GM23338 (cell line): ENCODE measurements around the gene PIGU. TPM values are rescaled to one million over a fixed set of nuclear protein-coding genes. Genes with fewer than 3 reads are reported as not detected.

Experiments used
- ATAC-seq: fragments of 200-7000 bp; cut with Tn5 transposase; 3 replicates; pipeline ENCODE4 v1.9.1; 2020
- DNase-seq: peaks from one replicate; pipeline ENCODE4 v3.0.0-alpha.2; 2015; ENCODE audit warnings: low spot score
- H2AFZ ChIP-seq: fragments of 200-600 bp; sonication (generic); 2 replicates; pipeline ENCODE4 v1.8.0; 2016; ENCODE audit warnings: antibody characterized with exemption, mild to moderate bottlenecking, moderate library complexity
- H3F3A ChIP-seq: fragments of 200-600 bp; sonication (generic); replicated peaks from 2 replicates; pipeline ENCODE4 v1.8.0; 2017; ENCODE audit warnings: antibody characterized with exemption, mixed run types, low read depth
- H3K27ac ChIP-seq: fragments of 200-600 bp; sonication (generic); 2 replicates; pipeline ENCODE4 v1.6.1; 2016; ENCODE audit warnings: low read depth
- H3K27me3 ChIP-seq: fragments of 200-600 bp; sonication (generic); 2 replicates; pipeline ENCODE4 v1.8.0; 2016; ENCODE audit warnings: mild to moderate bottlenecking, mixed run types, moderate library complexity; ENCODE audit not compliant: insufficient read depth
- H3K36me3 ChIP-seq: fragments of 200-600 bp; sonication (generic); 2 replicates; pipeline ENCODE4 v1.8.0; 2016; ENCODE audit warnings: mild to moderate bottlenecking; ENCODE audit not compliant: insufficient read depth
- H3K4me1 ChIP-seq: fragments of 200-600 bp; sonication (generic); 2 replicates; pipeline ENCODE4 v1.8.0; 2016; ENCODE audit warnings: mild to moderate bottlenecking, moderate library complexity; ENCODE audit not compliant: insufficient read depth
- H3K4me2 ChIP-seq: fragments of 200-600 bp; sonication (generic); 2 replicates; pipeline ENCODE4 v1.7.1; 2017; ENCODE audit warnings: mixed run types
- H3K4me3 ChIP-seq: fragments of 200-600 bp; sonication (generic); 2 replicates; pipeline ENCODE4 v1.6.1; 2016; ENCODE audit warnings: mixed run types
- H3K79me2 ChIP-seq: fragments of 200-600 bp; sonication (generic); replicated peaks from 2 replicates; pipeline ENCODE4 v1.8.0; 2017; ENCODE audit warnings: mild to moderate bottlenecking; ENCODE audit not compliant: insufficient read depth
- H3K9me2 ChIP-seq: fragments of 200-600 bp; sonication (generic); 2 replicates; pipeline ENCODE4 v1.8.0; 2017; ENCODE audit not compliant: insufficient read depth
- H4K20me1 ChIP-seq: fragments of 200-600 bp; sonication (generic); replicated peaks from 2 replicates; pipeline ENCODE4 v1.8.0; 2017; ENCODE audit warnings: mild to moderate bottlenecking; ENCODE audit not compliant: insufficient read depth
- H3K27ac Mint-ChIP-seq: 2 replicates; pipeline ENCODE4 v1.8.0; 2020; ENCODE audit warnings: inconsistent platforms, mild to moderate bottlenecking, moderate library complexity, mixed read lengths
- H3K27me3 Mint-ChIP-seq: 3 replicates; pipeline ENCODE4 v1.8.0; 2022; ENCODE audit warnings: low read depth, mild to moderate bottlenecking, moderate library complexity, mixed read lengths, inconsistent platforms; ENCODE audit not compliant: insufficient read depth, poor library complexity
- H3K36me3 Mint-ChIP-seq: 3 replicates; pipeline ENCODE4 v1.8.0; 2021; ENCODE audit warnings: low read depth, mild to moderate bottlenecking, inconsistent platforms, moderate library complexity, mixed read lengths
- H3K4me1 Mint-ChIP-seq: 3 replicates; pipeline ENCODE4 v1.8.0; 2020; ENCODE audit warnings: mild to moderate bottlenecking, inconsistent platforms, mixed read lengths
- H3K4me3 Mint-ChIP-seq: 3 replicates; pipeline ENCODE4 v1.8.0; 2021; ENCODE audit warnings: moderate library complexity, mild to moderate bottlenecking, inconsistent platforms, mixed read lengths
- H3K9me3 Mint-ChIP-seq: 3 replicates; pipeline ENCODE4 v1.8.0; 2020; ENCODE audit warnings: moderate library complexity, mild to moderate bottlenecking, inconsistent platforms, mixed read lengths
- CREB1 ChIP-seq: fragments of 250-450 bp; sonication (Bioruptor Pico); IDR thresholded peaks from 2 replicates; pipeline ENCODE4 v1.5.0; 2020; ENCODE audit warnings: low read depth, mild to moderate bottlenecking, moderate library complexity
- EZH2phosphoT487 ChIP-seq: fragments of 200-600 bp; sonication (generic); IDR thresholded peaks from one replicate; pipeline ENCODE4 v1.8.1; 2018; ENCODE audit warnings: antibody characterized with exemption; ENCODE audit not compliant: unreplicated experiment
- JUNB ChIP-seq: IDR thresholded peaks from one replicate; pipeline ENCODE4 v1.6.1; 2016; ENCODE audit warnings: antibody characterized with exemption; ENCODE audit not compliant: unreplicated experiment
- NANOG ChIP-seq: IDR thresholded peaks from 2 replicates; pipeline ENCODE4 v1.6.1; 2016; ENCODE audit warnings: antibody characterized with exemption, borderline replicate concordance
- POLR2AphosphoS5 ChIP-seq: IDR thresholded peaks from 2 replicates; pipeline ENCODE4 v1.6.1; 2016; ENCODE audit warnings: antibody characterized with exemption, low read depth
- STAT1 ChIP-seq: IDR thresholded peaks from one replicate; pipeline ENCODE4 v1.6.1; 2016; ENCODE audit warnings: antibody characterized with exemption; ENCODE audit not compliant: unreplicated experiment
- ZNF114 ChIP-seq: fragments of 250-450 bp; sonication (Bioruptor Pico); IDR thresholded peaks from 2 replicates; pipeline ENCODE4 v1.5.0; 2020; ENCODE audit warnings: mild to moderate bottlenecking, moderate library complexity
- ZNF331 ChIP-seq: fragments of 250-450 bp; sonication (Bioruptor Pico); IDR thresholded peaks from 2 replicates; pipeline ENCODE4 v1.5.0; 2020; ENCODE audit warnings: low read depth, mild to moderate bottlenecking, moderate library complexity
- polyA plus RNA-seq: library from polyadenylated mRNA; unstranded; fragments of >200 nt; fragmentation: Nextera tagmentation; extraction: Ambion mirVana; gene quantifications from 2 replicates; pipeline ENCODE4 v1.2.1, GENCODE V29; 2016
- total RNA-seq: library from RNA; depleted of rRNA; stranded (reverse); fragments of >200 nt; shearing (Covaris generic); gene quantifications from 2 replicates; pipeline ENCODE4 v1.2.3, GENCODE V29; 2014
- TF ChIP-seq, protein P1 (sequence below): IDR thresholded peaks from 2 replicates; pipeline ENCODE4 v1.6.1; 2016; ENCODE audit warnings: antibody characterized with exemption
- TF ChIP-seq, protein P2 (sequence below): fragments of 250-450 bp; sonication (Bioruptor Pico); IDR thresholded peaks from 2 replicates; pipeline ENCODE4 v1.5.0; 2020; ENCODE audit warnings: mild to moderate bottlenecking, moderate library complexity
- TF ChIP-seq, protein P3 (sequence below), 2 experiments: fragments of 200-600 bp in 1 of 2; sonication (generic) in 1 of 2; conservative IDR thresholded peaks; 2 replicates each; pipeline versions ENCODE4 v1.5.1 to v1.6.1; 2016 to 2017; ENCODE audit warnings: antibody characterized with exemption in 2 of 2, low read depth in 2 of 2, mild to moderate bottlenecking in 2 of 2, moderate library complexity in 1 of 2

The PIGU gene
- total and polyA plus RNA-seq, 2 experiments from 2014 or later, result 24.3 to 28.9 TPM

DNA sequence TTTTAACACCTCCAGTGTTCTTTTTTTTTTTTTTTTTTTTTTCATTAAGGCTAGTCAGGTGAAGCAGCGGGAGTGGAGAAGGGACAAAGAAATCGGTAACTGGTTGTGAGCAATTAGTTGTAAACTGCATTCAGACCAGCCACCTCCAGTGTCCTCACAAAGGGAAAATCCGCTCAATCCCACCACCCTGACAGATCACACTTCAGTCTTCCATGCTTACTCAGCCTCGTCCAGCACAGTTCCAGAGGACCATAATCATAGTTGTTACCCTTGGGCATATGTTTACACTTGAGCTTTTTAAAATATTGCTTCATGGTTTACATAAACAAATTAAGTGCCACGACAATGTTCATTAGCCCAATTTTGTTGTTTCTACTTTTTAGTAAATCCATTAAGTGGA, 150.4 kb downstream of the PIGU start:
- H3K79me2 ChIP-seq, result peaks cover 40% of the 10 kb centered on the region
- H3K4me3 Mint-ChIP-seq, result no peak overlapping the region
- no peak overlapping the region for H2AFZ ChIP-seq
- H3F3A ChIP-seq, result no peaks in the 10 kb centered on the region; the same call in 1 of the 2 replicates
- H4K20me1 ChIP-seq, result peaks cover 40% of the 10 kb centered on the region
- H3K27me3 Mint-ChIP-seq, result peaks cover 4% of the 10 kb centered on the region
- no peaks in the 10 kb centered on the region for H3K9me3 Mint-ChIP-seq
- no peaks in the 10 kb centered on the region; the same call in 1 of the 2 replicates for H3K4me1 ChIP-seq
- no peak for DNase-seq
- no peak overlapping the region for H3K4me2 ChIP-seq
- TF ChIP-seq ZNF114 (CRISPR knock-in tag) (no peak), POLR2AphosphoS5 (no peak), NANOG (no peak), STAT1 (no peak), ZNF331 (CRISPR knock-in tag) (no peak), JUNB (no peak), EZH2phosphoT487 (no peak), CREB1 (CRISPR knock-in tag) (no peak)
- TF ChIP-seq, protein P1, sequence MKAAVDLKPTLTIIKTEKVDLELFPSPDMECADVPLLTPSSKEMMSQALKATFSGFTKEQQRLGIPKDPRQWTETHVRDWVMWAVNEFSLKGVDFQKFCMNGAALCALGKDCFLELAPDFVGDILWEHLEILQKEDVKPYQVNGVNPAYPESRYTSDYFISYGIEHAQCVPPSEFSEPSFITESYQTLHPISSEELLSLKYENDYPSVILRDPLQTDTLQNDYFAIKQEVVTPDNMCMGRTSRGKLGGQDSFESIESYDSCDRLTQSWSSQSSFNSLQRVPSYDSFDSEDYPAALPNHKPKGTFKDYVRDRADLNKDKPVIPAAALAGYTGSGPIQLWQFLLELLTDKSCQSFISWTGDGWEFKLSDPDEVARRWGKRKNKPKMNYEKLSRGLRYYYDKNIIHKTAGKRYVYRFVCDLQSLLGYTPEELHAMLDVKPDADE, result no peak
- TF ChIP-seq, protein P2, sequence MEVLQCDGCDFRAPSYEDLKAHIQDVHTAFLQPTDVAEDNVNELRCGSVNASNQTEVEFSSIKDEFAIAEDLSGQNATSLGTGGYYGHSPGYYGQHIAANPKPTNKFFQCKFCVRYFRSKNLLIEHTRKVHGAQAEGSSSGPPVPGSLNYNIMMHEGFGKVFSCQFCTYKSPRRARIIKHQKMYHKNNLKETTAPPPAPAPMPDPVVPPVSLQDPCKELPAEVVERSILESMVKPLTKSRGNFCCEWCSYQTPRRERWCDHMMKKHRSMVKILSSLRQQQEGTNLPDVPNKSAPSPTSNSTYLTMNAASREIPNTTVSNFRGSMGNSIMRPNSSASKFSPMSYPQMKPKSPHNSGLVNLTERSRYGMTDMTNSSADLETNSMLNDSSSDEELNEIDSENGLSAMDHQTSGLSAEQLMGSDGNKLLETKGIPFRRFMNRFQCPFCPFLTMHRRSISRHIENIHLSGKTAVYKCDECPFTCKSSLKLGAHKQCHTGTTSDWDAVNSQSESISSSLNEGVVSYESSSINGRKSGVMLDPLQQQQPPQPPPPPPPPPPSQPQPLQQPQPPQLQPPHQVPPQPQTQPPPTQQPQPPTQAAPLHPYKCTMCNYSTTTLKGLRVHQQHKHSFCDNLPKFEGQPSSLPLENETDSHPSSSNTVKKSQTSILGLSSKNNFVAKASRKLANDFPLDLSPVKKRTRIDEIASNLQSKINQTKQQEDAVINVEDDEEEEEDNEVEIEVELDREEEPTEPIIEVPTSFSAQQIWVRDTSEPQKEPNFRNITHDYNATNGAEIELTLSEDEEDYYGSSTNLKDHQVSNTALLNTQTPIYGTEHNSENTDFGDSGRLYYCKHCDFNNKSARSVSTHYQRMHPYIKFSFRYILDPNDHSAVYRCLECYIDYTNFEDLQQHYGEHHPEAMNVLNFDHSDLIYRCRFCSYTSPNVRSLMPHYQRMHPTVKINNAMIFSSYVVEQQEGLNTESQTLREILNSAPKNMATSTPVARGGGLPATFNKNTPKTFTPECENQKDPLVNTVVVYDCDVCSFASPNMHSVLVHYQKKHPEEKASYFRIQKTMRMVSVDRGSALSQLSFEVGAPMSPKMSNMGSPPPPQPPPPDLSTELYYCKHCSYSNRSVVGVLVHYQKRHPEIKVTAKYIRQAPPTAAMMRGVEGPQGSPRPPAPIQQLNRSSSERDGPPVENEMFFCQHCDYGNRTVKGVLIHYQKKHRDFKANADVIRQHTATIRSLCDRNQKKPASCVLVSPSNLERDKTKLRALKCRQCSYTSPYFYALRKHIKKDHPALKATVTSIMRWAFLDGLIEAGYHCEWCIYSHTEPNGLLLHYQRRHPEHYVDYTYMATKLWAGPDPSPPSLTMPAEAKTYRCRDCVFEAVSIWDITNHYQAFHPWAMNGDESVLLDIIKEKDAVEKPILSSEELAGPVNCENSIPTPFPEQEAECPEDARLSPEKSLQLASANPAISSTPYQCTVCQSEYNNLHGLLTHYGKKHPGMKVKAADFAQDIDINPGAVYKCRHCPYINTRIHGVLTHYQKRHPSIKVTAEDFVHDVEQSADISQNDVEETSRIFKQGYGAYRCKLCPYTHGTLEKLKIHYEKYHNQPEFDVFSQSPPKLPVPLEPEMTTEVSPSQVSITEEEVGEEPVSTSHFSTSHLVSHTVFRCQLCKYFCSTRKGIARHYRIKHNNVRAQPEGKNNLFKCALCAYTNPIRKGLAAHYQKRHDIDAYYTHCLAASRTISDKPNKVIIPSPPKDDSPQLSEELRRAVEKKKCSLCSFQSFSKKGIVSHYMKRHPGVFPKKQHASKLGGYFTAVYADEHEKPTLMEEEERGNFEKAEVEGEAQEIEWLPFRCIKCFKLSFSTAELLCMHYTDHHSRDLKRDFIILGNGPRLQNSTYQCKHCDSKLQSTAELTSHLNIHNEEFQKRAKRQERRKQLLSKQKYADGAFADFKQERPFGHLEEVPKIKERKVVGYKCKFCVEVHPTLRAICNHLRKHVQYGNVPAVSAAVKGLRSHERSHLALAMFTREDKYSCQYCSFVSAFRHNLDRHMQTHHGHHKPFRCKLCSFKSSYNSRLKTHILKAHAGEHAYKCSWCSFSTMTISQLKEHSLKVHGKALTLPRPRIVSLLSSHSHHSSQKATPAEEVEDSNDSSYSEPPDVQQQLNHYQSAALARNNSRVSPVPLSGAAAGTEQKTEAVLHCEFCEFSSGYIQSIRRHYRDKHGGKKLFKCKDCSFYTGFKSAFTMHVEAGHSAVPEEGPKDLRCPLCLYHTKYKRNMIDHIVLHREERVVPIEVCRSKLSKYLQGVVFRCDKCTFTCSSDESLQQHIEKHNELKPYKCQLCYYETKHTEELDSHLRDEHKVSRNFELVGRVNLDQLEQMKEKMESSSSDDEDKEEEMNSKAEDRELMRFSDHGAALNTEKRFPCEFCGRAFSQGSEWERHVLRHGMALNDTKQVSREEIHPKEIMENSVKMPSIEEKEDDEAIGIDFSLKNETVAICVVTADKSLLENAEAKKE, result no peak
- TF ChIP-seq, protein P3, sequence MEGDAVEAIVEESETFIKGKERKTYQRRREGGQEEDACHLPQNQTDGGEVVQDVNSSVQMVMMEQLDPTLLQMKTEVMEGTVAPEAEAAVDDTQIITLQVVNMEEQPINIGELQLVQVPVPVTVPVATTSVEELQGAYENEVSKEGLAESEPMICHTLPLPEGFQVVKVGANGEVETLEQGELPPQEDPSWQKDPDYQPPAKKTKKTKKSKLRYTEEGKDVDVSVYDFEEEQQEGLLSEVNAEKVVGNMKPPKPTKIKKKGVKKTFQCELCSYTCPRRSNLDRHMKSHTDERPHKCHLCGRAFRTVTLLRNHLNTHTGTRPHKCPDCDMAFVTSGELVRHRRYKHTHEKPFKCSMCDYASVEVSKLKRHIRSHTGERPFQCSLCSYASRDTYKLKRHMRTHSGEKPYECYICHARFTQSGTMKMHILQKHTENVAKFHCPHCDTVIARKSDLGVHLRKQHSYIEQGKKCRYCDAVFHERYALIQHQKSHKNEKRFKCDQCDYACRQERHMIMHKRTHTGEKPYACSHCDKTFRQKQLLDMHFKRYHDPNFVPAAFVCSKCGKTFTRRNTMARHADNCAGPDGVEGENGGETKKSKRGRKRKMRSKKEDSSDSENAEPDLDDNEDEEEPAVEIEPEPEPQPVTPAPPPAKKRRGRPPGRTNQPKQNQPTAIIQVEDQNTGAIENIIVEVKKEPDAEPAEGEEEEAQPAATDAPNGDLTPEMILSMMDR (conservative IDR thresholded peaks at IDR 0.05; ENCODE audit: low read depth in 2 of 2), result no peak
- no peaks in the 10 kb centered on the region for H3K9me2 ChIP-seq
- peaks cover 5% of the 10 kb centered on the region; the same call in 1 of the 2 replicates for H3K36me3 ChIP-seq
- H3K27me3 ChIP-seq, result no peaks in the 10 kb centered on the region
- peaks cover 48% of the 10 kb centered on the region for H3K36me3 Mint-ChIP-seq
- H3K27ac Mint-ChIP-seq, result no peak overlapping the region
- H3K4me3 ChIP-seq, result no peak overlapping the region
- no peak for ATAC-seq
- H3K27ac ChIP-seq, result no peak overlapping the region
- H3K4me1 Mint-ChIP-seq, result peaks cover 8% of the 10 kb centered on the region
